C4-2B (cell line): ENCODE results near the gene URB1.

Experiments
- CTCF ChIP-seq: fragments of 450-650 bp; conservative IDR thresholded peaks from 2 replicates; pipeline ENCODE4 v1.5.1; 2017; ENCODE audit warnings: mild to moderate bottlenecking
- ZFX ChIP-seq: fragments of 450-650 bp; IDR thresholded peaks from 2 replicates; pipeline ENCODE4 v1.6.1; 2017

GRCh38 chr21:32370998-32371766, 21.6 kb downstream of the URB1 start:
- no peak for TF ChIP-seq CTCF
- TF ChIP-seq ZFX = no peak
